GM19023 (cell line): Measurements from ENCODE around the gene PKN3.
A peak's percentile ranks its signal among the peaks of the same experiment; 100 is the strongest.
"Not testable (repeated sequence)": the region's sequence is repeated elsewhere in the genome, so short reads cannot be mapped to it uniquely, and the experiment has no call there.

ENCODE experiments used
- ATAC-seq: cut with Tn5 transposase; IDR thresholded peaks from one replicate; pipeline ENCODE4 v1.9.1; 2021; ENCODE audit warnings: mild to moderate bottlenecking, moderate library complexity; ENCODE audit not compliant: unreplicated experiment

Gene PKN3

DNA sequence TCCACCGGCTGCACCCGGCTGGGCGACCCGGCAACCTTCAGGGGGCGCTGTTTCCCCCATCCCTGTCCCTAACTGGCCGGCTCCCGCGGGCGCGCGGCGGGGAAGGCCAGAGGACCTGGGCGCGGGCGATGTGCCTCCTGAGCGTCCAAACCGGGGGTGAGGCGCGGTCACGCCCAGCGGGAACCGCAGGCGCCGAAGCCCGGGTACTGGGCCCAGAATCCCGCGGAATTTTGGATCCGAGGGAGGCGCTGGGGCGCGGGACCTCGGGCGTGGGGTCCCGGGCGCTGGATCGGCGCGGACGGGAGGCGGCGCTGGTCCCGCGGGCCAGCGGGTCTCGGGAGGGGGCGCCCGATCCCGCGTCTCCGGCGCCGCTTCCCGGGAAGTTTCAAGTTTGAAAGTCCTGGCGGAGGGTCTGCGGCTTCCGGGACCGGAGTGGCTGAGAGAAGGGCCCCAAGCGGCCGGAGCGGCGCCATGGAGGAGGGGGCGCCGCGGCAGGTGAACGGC is at the start of gene PKN3:
Gene PKN3 (plus strand): TSS at position 59 of the 504 bp plus-strand sequence. CDS start 413 bp downstream, at position 472.
- ATAC-seq, result peak; percentile 70

DNA sequence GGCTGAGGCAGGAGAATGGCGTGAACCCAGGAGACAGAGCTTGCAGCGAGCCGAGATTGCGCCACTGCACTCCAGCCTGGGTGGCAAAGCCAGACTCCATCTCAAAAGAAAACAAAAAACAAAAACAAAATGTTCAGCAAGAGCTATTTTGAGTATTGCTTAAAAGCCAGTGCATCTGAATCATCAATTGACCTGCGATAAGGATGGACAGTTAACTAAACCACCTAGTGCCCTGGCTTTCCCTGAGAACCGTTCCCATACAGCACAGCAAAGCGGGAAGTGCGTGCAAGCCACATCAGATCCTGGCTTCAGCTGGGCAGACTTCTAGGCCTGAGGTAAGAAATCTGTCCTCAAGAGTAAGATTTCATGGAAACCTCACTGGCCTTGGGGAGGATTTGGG is 48.4 kb upstream of the PKN3 start:
- no peak for ATAC-seq

GRCh38 chr9:128654481-128654880 is 47.8 kb upstream of the PKN3 start:
- ATAC-seq, result no peak

DNA sequence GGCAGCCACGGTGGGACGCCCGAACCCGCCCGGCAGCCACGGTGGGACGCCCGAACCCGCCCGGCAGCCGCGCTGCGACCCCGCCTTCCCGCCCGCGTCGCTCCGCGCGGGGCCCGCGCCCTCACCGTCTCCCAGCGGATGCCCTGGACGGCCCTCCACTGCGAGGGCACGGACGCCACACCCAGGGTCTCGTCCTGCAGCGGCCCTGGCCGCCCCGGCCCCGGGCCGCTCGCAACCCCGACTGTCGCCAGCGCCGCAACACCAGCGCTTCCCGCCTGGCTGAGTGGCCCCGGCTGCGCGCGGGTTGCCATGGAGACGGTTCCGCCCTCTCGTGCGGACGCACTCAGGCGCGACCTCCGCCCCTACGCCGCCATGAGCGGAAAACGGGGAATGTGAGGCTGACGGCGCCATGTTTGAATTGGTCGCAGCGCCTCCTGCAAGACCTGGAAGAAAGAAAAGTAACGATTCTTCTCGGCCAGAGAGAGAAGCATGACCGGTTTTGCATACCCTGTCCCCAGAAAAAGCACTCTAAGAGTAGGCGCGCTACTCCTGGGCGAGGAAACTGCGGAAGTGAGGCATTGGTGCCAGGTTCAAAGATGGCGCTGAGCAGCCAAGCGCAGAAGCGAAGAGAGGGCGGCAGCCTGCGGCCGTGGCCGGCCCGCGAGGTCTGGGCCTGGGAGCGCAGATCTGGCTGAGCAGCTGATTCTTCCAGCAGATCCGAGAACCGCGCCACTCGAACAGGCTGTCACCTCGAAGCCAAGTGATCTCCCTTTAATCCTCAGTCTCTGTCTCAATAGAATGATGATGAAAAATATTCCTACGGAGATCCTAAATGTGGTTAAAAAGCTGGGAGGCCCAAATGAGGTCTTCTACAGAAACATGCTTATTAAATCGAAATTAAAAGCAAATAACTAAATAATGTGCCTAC is 45.6 kb upstream of the PKN3 start, which contains the start of gene DYNC2I2:
Gene DYNC2I2 (minus strand): TSS at position 432 of the 928 bp plus-strand sequence. CDS start 121 bp downstream, at position 311.
- peak; percentile 65 for ATAC-seq

GRCh38 chr9:128657344-128657704 is 45.0 kb upstream of the PKN3 start:
- ATAC-seq, result no peak

- ATAC-seq, result no peak
Observed at GRCh38 chr9:128657796-128658195, 44.5 kb upstream of the PKN3 start.

GRCh38 chr9:128666481-128666941 is 35.8 kb upstream of the PKN3 start:
- not testable (repeated sequence) for ATAC-seq

DNA sequence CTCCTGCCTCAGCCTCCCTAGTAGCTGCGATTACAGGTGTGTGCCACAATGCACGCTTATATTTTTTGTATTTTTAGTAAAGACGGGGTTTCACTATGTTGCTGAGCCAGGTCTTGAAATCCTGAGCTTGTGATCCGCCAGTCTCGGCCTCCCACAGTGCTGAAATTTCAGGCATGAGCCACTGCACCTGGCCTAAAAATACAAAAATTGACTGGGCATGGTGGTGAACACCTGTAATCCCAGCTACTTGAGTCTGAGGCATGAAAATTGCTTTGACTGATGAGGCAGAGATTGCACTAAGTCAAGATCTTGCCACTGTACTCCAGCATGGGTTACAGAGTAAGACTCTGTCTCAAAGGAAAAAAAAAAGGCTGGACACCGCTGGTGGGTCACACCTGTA is 32.5 kb upstream of the PKN3 start:
- ATAC-seq, result no peak

GRCh38 chr9:128675382-128675781 is 26.9 kb upstream of the PKN3 start:
- ATAC-seq, result no peak

GRCh38 chr9:128677794-128678193 is 24.5 kb upstream of the PKN3 start:
- no peak for ATAC-seq

DNA sequence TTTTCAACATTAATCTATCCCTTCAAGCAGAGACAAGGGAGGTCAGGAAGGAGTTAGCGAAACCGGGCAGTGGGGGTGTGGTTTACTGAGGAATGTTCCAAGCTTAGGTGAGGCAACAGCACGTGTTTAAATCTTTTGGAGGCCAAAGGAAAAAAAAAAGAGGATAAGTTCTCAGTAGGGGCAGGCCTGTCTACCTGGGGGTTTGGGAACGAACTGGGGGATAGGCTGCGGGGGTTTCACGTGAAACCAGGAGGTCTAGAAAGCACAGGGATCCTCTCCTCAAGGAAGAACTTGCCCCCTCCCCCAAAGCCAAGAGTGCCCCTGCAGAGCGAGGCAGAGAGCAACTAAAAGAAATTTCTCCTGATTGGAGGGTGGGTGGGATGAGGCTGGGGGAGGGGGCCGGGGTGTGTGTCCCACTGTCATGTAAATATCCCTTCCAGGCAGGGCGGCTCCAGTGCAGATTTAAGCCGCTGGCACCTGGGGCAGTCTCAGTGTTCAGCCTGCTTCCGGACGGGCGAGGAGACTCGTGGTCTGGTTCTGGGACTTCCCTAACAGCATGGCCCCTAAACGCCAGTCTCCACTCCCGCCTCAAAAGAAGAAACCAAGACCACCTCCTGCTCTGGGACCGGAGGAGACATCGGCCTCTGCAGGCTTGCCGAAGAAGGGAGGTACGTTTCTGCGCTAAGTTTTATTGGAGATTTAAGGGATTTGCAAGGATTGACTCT is 18.8 kb upstream of the PKN3 start:
- ATAC-seq, result no peak

GRCh38 chr9:128684065-128684324 is 18.3 kb upstream of the PKN3 start:
- no peak for ATAC-seq

GRCh38 chr9:128684325-128685199 is 17.7 kb upstream of the PKN3 start:
- ATAC-seq, result peak; percentile 31

DNA sequence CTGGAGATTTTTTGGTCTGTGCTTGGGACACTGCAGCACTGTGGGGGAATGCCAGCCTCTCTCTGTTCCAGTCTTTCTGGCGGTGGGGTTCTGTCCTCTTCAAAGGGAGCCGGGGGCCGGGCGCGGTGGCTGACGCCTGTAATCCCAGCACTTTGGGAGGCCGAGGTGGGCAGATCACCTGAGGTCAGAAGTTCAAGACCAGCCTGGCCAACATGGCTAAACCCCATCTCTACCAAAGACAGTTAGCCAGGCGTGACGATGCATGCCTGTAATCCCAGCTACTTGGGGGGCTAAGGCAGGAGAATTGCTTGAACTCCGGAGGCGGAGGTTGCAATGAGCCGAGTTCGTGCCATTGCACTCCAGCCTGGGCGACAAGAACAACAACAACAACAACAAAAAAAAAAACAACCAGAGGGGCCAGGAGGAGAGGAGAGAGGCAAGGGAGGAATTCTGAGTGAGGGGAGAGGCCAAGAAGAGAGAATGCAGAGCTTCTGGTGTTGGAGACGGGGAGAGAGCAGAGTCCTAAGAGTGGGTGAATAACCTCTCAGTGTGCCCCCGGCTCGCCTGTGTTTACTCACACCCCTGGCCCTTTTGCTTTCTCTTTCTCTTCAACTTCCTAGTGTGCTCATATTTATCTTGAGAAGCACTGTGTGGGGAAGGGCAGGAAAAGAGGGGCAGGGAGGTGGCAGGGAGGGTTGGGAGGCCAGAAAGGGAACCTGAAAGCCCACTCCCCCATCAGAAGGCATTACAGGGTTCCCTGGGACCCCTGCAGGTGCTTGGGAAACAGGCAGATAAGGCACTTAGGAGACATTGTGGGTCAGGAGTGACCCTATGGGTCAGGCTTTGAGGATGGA is 16.4 kb upstream of the PKN3 start:
- ATAC-seq, result no peak

GRCh38 chr9:128687453-128687852 is 14.8 kb upstream of the PKN3 start:
- no peak for ATAC-seq

DNA sequence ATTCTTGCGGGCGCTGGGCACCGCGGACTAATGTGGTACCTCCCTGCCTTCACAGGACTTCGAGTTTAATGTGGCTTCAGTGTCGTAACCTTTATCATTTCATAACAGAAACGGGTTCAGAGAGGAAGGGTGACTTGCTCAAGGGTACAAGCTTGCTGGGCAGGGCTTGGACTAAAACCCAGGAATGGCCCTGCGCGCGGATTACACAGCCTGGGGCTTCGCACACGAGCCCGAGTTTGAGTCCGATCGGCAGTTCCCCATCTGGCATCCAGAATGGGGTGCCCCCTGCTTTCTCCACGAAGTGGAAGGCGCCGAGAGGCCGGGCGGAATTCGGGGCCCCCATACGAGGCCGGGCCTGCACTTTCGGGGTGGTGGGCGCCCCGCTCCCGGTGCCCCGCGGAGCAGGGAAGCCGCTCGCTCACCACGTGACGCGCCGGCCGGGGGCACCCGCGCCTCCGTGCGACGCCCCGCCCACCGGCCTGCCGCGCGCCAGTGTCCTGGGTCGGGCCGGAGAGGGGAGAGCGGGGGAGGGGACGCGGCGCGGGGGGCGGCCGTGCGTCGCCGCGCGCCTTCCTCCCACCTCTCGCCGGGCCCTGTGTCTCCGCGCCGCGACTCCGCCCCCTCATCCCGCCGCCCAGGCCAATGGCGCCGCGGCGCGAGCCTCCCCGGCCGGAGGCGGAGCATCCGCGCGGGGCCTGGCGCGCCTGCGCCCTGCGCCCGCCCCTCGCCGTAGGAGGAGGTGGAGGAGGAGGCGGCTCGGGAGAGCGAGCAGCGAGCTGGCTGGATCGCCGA is 13.6 kb upstream of the PKN3 start, which contains the start of gene SET:
Gene SET (plus strand): TSS at position 722 of the 792 bp plus-strand sequence. CDS start 361 bp downstream, outside the sequence.
- peak; percentile 75 for ATAC-seq

- ATAC-seq, result peak; percentile 17
Observed at GRCh38 chr9:128689293-128689774, 13.0 kb upstream of the PKN3 start.

DNA sequence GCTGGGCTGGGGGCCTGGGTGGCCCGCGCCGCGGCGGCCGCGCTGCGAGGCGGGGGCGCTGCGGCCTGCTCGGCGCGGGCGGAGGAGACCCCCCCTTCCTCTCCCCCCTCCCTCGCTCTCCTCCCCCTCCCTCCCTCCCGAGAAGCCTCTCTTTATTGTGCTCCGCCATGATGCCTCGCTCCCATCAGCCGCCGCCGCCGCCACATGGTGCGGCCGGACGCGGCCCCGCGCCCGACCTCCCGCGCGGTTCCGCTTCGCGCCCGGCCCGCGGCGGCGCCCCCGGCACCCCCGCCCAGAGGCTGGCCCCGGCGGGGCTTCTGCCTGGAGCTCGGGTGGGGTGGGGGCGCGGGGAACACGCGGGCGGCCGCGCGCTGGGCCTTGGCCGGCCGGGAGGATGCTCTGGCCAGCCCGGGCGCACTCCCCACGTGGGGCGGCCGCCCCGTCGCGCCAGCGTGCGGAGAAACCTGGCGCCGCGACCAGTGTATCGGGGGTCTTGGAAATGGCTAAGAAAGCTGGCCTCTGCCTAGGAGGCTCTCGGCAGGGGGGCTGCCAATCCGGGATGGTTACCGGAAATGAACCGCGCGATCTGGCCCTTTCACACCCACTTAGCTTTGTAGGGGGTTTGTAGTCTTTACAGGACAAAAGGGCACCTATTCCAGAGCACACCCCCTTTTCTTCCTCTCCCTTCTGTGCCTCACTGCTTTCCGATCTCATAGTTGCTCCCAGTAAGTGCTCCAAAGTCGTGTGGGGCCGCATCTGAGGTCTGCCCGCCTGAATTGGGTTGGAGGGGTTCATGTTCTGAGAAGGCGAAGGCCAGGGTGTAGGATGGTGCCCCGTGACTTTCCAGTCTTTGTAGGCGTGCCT is 12.3 kb upstream of the PKN3 start:
- peak; percentile 2 for ATAC-seq
